Effector CD4-positive, alpha-beta T cell (primary cell): ENCODE measurements around the gene GOLGA1.

Experiments used
- DNase-seq: peaks from one replicate; pipeline ENCODE4 v3.0.0-alpha.2; 2020

GOLGA1 gene

DNA sequence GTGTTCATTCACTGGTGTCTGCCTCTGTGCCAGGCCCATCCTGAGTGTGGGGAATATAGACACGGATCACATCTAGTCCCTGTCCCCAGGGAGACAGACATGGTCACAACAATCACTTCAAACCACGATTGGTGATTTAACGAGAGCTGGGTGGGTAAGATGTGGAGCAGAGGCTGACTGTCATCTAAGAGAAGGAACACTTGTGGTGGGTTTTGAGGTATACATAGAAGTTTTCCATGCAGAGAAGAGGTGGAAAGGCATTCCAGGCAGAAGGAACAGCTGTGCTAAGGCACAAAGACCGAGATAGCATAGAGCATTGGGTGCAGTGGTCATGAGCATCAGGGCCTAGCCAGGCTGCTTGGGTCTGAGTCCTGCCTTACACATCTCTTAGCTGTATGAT lies 110.3 kb downstream of the GOLGA1 start:
- no peak for DNase-seq

DNA sequence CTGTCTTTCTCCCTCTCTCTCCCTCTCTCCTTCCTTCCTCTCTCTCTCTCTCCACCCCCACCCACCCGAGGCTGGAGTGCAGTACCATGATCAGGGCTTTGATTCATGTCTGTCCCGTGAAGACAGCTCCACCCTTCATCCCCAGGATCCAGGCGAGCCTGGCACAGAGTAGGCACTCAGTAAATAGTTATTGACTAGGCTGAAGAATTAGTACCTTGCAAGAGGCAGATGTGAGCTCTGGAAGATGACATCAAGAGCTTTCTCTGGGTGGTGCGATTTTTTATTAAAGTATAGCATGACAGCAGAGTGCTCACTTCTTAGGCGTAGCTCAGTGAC lies 111.6 kb downstream of the GOLGA1 start:
- no peak for DNase-seq

- no peak for DNase-seq
These were observed 112.2 kb downstream of the GOLGA1 start for GRCh38 chr9:124828489-124829333.
